IPS-18c (cell line): ENCODE data around the gene TMEM97.
A peak's percentile ranks its signal among the peaks of the same experiment; 100 is the strongest.

ENCODE experiments used
- H3K4me3 ChIP-seq: 2 replicates; pipeline ENCODE4 v1.7.0; 2013; ENCODE audit warnings: low read depth, mild to moderate bottlenecking, low read length, moderate library complexity; ENCODE audit not compliant: insufficient read depth
- H3K9me3 ChIP-seq: one replicate; pipeline ENCODE4 v1.6.1; 2013; ENCODE audit warnings: mild to moderate bottlenecking, low read length, moderate library complexity; ENCODE audit not compliant: control insufficient read depth, insufficient read depth

TMEM97 gene

DNA sequence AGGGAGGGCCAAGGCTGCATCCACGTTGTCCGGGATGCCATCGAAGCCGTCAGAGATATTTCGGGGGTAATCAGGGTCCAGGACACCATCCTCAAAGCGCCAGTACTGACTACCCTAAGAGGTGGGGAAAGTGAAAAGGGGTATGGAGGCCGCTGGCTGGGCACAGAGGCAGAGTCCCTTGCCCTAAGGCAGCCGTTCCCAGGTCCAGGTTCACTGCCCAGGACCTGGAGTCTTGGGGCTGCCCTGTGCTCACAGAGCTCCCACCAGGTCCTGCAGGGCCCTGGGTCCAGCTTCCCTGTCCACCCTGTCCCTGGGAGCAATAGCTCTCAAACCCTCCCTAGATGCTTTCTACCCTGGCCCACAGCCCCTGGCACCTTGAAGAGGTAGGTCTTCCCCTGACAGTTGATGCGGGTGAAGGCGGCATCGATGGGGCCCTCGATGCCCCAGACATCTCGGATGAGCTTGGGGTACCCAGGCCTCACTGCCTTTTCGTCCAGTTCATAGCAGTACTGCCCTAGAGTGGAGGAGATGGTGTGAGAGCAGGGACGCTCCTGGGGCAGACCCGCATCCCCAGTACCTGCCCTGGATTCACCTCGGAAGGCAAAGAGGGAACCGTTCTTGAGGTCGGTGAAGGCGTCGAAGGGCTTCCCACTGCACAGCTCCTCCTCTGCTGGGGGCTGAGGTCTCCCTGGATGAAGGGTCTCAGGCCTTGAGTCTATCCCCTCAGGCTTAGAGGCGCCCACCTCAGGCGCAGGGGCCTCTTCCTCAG, 50.1 kb downstream of the TMEM97 start:
- peaks cover 2% of the 10 kb centered on the region for H3K9me3 ChIP-seq
- no peak overlapping the region for H3K4me3 ChIP-seq

DNA sequence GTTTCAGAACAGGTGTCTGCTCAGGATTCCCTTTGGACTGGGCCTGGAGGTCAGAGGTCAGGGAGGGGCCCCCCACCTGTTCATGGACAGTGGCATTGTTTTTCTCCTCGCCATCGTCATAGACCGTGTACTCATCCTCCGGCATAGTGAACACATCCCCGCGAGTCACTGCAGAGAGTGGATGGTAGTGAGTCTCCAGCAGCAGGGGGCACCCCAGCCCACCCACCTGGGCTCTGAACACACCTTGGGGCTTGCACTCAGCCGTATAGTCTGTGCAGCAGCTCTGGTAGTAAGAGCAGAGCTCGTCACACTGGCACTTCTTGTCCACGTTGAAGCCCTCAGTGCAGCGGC, 50.7 kb downstream of the TMEM97 start:
- Histone ChIP-seq H3K4me3 (no peak overlapping the region), H3K9me3 (peaks cover 2% of the 10 kb centered on the region)

DNA sequence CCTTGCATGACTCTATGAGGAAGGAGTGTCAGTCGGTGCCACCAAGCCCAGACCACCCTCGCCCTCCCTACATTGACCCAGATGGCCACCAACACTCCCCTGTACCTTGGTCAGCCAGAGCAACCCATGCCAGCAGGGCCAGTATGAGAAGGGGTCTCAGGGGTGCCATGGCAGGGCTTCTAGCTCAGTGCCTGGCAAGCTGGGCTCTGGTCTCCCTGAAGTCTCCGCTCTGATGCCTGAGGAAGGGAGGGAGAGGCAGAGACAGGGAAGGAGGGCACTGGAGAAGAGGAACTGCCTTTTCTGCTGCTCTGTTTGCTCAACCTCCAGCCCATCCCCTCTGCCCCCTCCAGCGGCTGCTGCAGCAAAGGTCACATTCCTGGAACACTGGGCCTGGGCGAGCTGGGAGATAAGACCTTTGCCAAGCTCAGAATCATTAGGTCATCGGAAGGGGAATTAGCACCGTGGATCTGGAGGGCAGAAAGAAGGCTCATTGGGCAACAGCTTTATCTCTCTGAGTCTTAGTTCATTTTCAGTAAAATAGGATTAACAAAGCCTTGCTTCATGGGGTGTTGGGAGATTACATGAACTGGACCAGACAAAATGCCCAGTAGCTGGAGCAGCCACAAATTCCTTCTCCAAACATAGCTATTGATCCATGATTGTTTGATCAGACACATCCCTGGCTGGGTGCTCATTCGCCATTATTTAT, 51.2 kb downstream of the TMEM97 start, which contains the start of gene VTN:
TSS of gene VTN (minus strand) at position 273 of the 709 bp plus-strand sequence. CDS start at position 169, 104 bp downstream.
- H3K9me3 ChIP-seq = peaks cover 2% of the 10 kb centered on the region
- H3K4me3 ChIP-seq = peak within 1 kb of the TSS; percentile 51

DNA sequence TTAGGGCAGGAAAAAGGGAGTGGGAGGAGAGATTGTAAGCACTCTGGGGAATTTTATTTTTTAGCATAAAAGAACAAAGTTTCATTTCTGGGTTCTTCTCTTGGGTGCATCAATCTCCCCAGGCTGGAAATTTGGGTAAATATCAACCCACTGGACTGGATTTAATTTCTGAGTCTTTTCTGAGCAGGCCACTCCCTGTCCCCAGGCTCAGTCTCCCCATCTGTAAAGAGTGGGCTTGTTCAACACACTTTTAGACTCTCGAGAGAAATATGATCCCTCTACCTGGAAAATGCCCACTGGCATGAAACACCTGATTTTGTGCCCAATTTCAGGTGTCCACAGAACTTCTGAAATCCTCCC, 51.7 kb downstream of the TMEM97 start:
- peaks cover 2% of the 10 kb centered on the region for H3K9me3 ChIP-seq
- peak overlapping the region; percentile 51 for H3K4me3 ChIP-seq

DNA sequence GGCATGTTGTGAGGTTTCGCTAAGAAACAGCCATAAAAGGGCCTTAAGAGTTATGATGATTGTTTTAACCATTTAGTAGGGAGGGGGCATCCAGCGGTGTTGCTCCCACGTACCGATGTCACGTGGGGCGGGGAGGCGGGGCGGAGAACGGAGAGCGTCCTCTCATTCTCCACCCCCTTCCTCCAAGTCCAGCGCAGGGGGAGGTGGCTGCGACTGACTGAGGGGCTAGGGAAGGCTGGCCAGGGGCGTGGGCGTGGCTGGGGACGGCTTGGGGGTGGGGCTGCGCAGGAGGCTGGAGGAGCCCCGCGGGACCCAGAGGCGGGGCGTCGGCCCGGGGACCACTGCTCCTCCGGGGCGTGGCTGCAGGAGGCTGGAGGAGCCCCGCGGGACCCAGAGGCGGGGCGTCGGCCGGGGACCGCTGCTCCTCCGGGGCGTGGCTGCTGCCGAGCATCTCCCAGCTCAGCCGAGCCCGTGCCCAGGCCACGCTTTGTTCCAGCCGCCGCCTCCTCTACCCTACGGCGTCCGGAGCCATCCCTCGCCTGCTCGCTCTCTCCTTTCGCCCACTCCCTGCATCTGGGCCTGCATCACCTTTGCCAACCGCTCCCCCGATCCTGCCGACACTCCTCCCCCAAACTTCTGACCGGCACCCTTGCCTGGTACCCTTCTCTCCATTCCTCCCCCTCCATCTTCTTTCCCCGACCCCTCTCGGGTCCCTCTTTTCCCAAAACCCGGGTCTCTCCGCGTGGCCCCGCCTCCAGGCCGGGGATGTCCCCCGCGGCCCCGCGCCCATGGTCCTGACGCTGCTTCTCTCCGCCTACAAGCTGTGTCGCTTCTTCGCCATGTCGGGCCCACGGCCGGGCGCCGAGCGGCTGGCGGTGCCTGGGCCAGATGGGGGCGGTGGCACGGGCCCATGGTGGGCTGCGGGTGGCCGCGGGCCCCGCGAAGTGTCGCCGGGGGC, 52.5 kb downstream of the TMEM97 start, which contains the start of gene SARM1:
TSS of gene SARM1 (plus strand) at position 450 of the 958 bp plus-strand sequence. CDS start at position 789, 339 bp downstream.
- peak within 1 kb of the TSS; percentile 70 for H3K4me3 ChIP-seq
- peaks cover 2% of the 10 kb centered on the region for H3K9me3 ChIP-seq

DNA sequence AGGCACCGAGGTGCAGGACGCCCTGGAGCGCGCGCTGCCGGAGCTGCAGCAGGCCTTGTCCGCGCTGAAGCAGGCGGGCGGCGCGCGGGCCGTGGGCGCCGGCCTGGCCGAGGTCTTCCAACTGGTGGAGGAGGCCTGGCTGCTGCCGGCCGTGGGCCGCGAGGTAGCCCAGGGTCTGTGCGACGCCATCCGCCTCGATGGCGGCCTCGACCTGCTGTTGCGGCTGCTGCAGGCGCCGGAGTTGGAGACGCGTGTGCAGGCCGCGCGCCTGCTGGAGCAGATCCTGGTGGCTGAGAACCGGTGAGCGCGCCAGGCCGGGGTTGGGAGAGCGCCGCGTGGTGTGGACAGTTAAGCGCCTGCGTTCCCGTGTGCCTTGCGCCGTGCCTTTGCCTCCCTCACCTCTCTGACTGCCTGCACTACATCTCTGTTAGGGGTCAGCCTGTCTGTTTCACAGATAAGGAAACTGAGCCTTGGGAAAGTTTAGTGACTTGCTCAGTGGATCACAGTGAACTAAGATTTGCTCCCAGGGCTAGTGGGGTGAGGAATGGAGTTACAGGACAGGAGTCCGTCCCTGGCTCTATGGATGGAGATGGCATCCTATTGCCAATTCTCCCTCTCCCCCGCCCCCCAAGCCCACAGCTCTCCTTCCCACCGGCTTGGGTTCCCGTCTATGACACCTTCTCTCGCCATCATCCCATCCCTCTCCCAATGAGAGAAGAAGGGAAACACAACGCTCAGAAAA, 53.4 kb downstream of the TMEM97 start:
- Histone ChIP-seq H3K4me3 (peak overlapping the region; percentile 70), H3K9me3 (peaks cover 2% of the 10 kb centered on the region)

DNA sequence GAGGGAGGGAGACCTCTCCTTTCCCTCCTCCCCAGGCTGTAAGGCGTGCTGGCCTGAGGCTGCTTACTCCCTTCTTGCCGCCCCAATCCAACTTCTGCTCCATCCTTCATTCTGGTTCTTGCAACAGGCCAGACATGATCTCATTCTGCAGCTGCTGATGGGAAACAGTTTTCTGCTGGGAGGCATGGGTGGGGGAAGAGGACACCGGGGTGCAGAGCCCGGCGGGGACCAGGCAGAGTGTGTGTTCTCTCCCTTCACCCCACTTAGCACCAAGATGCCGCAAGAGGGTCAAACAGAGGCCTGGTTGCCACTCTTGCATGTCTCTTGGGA, 53.9 kb downstream of the TMEM97 start:
- Histone ChIP-seq H3K9me3 (peaks cover 2% of the 10 kb centered on the region), H3K4me3 (peak overlapping the region; percentile 70; the same call in 1 of the 2 replicates)
